PC-3 (cell line): ENCODE data around the gene IL1RN. TPM values are rescaled to one million over a fixed set of nuclear protein-coding genes. Genes with fewer than 3 reads are reported as not detected.

Experiments
- ATAC-seq: fragments of 200-7000 bp; cut with Tn5 transposase; 2 replicates; pipeline ENCODE4 v1.9.1; 2020; ENCODE audit warnings: mild to moderate bottlenecking, moderate library complexity
- BruUV-seq: library from RNA; stranded (reverse); fragments of 400-500 nt; replicated peaks from 2 replicates; lab custom pipeline; 2021; lab: Mats Ljungman, UMichigan
- CTCF ChIA-PET: fragments of 300-600 bp; sonication (Branson Sonifier 250); formaldehyde crosslinking; loops from one replicate; lab custom pipeline; 2022; ENCODE audit warnings: antibody characterized with exemption; lab: Charles Lee
- POLR2A ChIA-PET: fragments of 300-600 bp; sonication (Branson Sonifier 250); formaldehyde crosslinking; loops from one replicate; lab custom pipeline; 2022; ENCODE audit warnings: antibody characterized with exemption; ENCODE audit not compliant: unreplicated experiment; lab: Charles Lee
- DNase-seq: peaks from one replicate; pipeline ENCODE4 v3.0.0-alpha.2; 2015
- H2AFZ ChIP-seq: fragments of 300-600 bp; sonication (generic); 2 replicates; pipeline ENCODE4 v1.6.0; 2016; ENCODE audit warnings: antibody characterized with exemption, low read length
- H3F3A ChIP-seq: fragments of 300-600 bp; sonication (generic); one replicate; pipeline ENCODE4 v1.6.0; 2017; ENCODE audit warnings: antibody characterized with exemption, low read length, control low read depth, mild to moderate bottlenecking; ENCODE audit not compliant: unreplicated experiment
- H3K27ac ChIP-seq: fragments of 300-600 bp; sonication (generic); 2 replicates; pipeline ENCODE4 v1.5.1; 2016; ENCODE audit warnings: mild to moderate bottlenecking, low read length
- H3K27me3 ChIP-seq: fragments of 300-600 bp; sonication (generic); 2 replicates; pipeline ENCODE4 v1.6.1; 2016; ENCODE audit warnings: low read length, mixed read lengths
- H3K36me3 ChIP-seq: fragments of 300-600 bp; sonication (generic); 2 replicates; pipeline ENCODE4 v1.6.1; 2016; ENCODE audit warnings: low read depth, mixed run types, low read length, mixed read lengths
- H3K4me1 ChIP-seq: fragments of 300-600 bp; sonication (generic); 2 replicates; pipeline ENCODE4 v1.5.1; 2016; ENCODE audit warnings: low read length; ENCODE audit not compliant: insufficient read depth
- H3K4me2 ChIP-seq: fragments of 300-600 bp; sonication (generic); 2 replicates; pipeline ENCODE4 v1.6.0; 2016; ENCODE audit warnings: low read length
- H3K4me3 ChIP-seq: fragments of 300-600 bp; sonication (generic); 2 replicates; pipeline ENCODE4 v1.5.1; 2016; ENCODE audit warnings: mild to moderate bottlenecking, low read length, mixed read lengths
- H3K79me2 ChIP-seq: fragments of 300-600 bp; sonication (generic); 2 replicates; pipeline ENCODE4 v1.6.1; 2017; ENCODE audit warnings: low read length, mixed read lengths
- H3K9ac ChIP-seq: fragments of 300-600 bp; sonication (generic); 2 replicates; pipeline ENCODE4 v1.6.0; 2016; ENCODE audit warnings: mild to moderate bottlenecking, low read length
- H3K9me2 ChIP-seq: fragments of 300-600 bp; sonication (generic); replicated peaks from 2 replicates; pipeline ENCODE4 v1.6.1; 2016; ENCODE audit warnings: mixed run types, low read length, mixed read lengths
- H3K9me3 ChIP-seq: fragments of 300-600 bp; sonication (generic); 2 replicates; pipeline ENCODE4 v1.6.1; 2016; ENCODE audit warnings: low read length, mixed read lengths
- H4K20me1 ChIP-seq: fragments of 300-600 bp; sonication (generic); 2 replicates; pipeline ENCODE4 v1.6.1; 2016; ENCODE audit warnings: low read length, mixed read lengths
- EZH2 ChIP-seq: fragments of 300-600 bp; sonication (generic); IDR thresholded peaks from one replicate; pipeline ENCODE4 v1.6.1; 2017; ENCODE audit warnings: antibody characterized with exemption, mild to moderate bottlenecking, low read length; ENCODE audit not compliant: unreplicated experiment
- EZH2phosphoT487 ChIP-seq: fragments of 300-600 bp; sonication (generic); IDR thresholded peaks from 2 replicates; pipeline ENCODE4 v1.6.1; 2018; ENCODE audit warnings: mild to moderate bottlenecking, antibody characterized with exemption, low read length, borderline replicate concordance
- intact Hi-C: fragments of 100-400 bp; cut with micrococcal nuclease; formaldehyde crosslinking; loops from 2 replicates; pipeline ENCODE4 v1.9.0; 2023
- total RNA-seq: library from RNA; depleted of rRNA; stranded (reverse); fragments of >200 nt; gene quantifications from 2 replicates; pipeline ENCODE4 v1.2.3, GENCODE V29; 2014
- TF ChIP-seq, protein P1 (sequence below): fragments of 300-600 bp; sonication (generic); conservative IDR thresholded peaks from 2 replicates; pipeline ENCODE4 v1.5.1; 2017; ENCODE audit warnings: antibody characterized with exemption, low read depth, mild to moderate bottlenecking, low read length

IL1RN gene
- total RNA-seq, 1 experiment from 2014 or later, result 1.3 TPM

GRCh38 chr2:113169002-113169530, 41.7 kb downstream of the IL1RN start:
- TF ChIP-seq EZH2 (no peak), EZH2phosphoT487 (no peak)
- TF ChIP-seq, protein P1, sequence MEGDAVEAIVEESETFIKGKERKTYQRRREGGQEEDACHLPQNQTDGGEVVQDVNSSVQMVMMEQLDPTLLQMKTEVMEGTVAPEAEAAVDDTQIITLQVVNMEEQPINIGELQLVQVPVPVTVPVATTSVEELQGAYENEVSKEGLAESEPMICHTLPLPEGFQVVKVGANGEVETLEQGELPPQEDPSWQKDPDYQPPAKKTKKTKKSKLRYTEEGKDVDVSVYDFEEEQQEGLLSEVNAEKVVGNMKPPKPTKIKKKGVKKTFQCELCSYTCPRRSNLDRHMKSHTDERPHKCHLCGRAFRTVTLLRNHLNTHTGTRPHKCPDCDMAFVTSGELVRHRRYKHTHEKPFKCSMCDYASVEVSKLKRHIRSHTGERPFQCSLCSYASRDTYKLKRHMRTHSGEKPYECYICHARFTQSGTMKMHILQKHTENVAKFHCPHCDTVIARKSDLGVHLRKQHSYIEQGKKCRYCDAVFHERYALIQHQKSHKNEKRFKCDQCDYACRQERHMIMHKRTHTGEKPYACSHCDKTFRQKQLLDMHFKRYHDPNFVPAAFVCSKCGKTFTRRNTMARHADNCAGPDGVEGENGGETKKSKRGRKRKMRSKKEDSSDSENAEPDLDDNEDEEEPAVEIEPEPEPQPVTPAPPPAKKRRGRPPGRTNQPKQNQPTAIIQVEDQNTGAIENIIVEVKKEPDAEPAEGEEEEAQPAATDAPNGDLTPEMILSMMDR, result no peak
- H3K27me3 ChIP-seq, result no peaks in the 10 kb centered on the region
- POLR2A ChIA-PET, result no interaction called here

DNA sequence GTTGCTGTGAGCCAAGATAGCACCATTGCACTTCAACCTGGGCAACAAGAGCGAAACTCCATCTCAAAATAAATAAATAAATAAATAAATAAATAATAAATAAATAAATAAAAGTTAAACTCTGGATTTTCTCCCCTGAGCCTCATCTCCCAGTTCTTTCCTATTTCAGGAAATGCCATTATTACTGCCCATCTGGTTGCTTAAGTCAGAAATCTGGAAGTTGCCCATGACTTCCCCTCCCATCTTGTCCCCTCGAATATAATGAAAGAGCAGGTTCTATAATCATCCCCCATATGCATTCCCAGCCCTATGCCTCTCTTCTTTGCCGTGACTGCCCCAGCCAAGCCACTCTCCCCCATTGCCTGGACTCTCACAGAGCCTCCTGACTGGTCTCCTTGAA, 42.2 kb downstream of the IL1RN start:
- no peaks in the 10 kb centered on the region for H3K9me3 ChIP-seq
- DNase-seq (no peak), ATAC-seq (no peak)
- no peak overlapping the region for H3K27ac ChIP-seq
- H4K20me1 ChIP-seq, result no peaks in the 10 kb centered on the region
- intact Hi-C loops, result no loop called here
- no peaks in the 10 kb centered on the region for H3K9me2 ChIP-seq
- no peak overlapping the region for H2AFZ ChIP-seq
- no peaks in the 10 kb centered on the region for H3K4me1 ChIP-seq
- no peaks in the 10 kb centered on the region; the same call in 1 of the 2 replicates for H3K36me3 ChIP-seq
- TF ChIP-seq EZH2phosphoT487 (no peak), EZH2 (no peak)
- TF ChIP-seq, protein P1, result no peak
- CTCF ChIA-PET, result no interaction called here
- no peaks in the 10 kb centered on the region for H3F3A ChIP-seq
- no peak overlapping the region for H3K4me2 ChIP-seq
- BruUV-seq, result no TSS peak
- no peaks in the 10 kb centered on the region for H3K27me3 ChIP-seq
- POLR2A ChIA-PET, result no interaction called here
- no peak overlapping the region for H3K9ac ChIP-seq
- H3K79me2 ChIP-seq, result peaks cover 3% of the 10 kb centered on the region; the same call in 1 of the 2 replicates
- no peak overlapping the region for H3K4me3 ChIP-seq

More at GRCh38 chr2:113169002-113169530, 41.7 kb downstream of the IL1RN start:
- Histone ChIP-seq H3K36me3 (no peaks in the 10 kb centered on the region; the same call in 1 of the 2 replicates), H3K9ac (no peak overlapping the region), H3K4me2 (no peak overlapping the region), H3K27ac (no peak overlapping the region), H3K4me1 (no peaks in the 10 kb centered on the region), H2AFZ (no peak overlapping the region), H3K9me2 (no peaks in the 10 kb centered on the region), H3K4me3 (no peak overlapping the region), H3K79me2 (peaks cover 8% of the 10 kb centered on the region), H3F3A (no peaks in the 10 kb centered on the region), H4K20me1 (no peaks in the 10 kb centered on the region), H3K9me3 (no peaks in the 10 kb centered on the region)
- BruUV-seq, result no TSS peak
- ATAC-seq, result no peak
- CTCF ChIA-PET, result no interaction called here
- no peak for DNase-seq
- intact Hi-C loops, result no loop called here

GRCh38 chr2:113171334-113172075, 44.1 kb downstream of the IL1RN start:
- TF ChIP-seq EZH2phosphoT487 (no peak), EZH2 (no peak)
- TF ChIP-seq, protein P1, result no peak
- H3F3A ChIP-seq, result no peaks in the 10 kb centered on the region
- no peak for ATAC-seq

More at GRCh38 chr2:113171334-113172075, 44.1 kb downstream of the IL1RN start:
- CTCF ChIA-PET, result interaction anchor here (0.5 kb wide), 1 partner anchor 33 kb away, joined by 4 read pairs; no protein-coding TSS in a partner anchor
- Histone ChIP-seq H3K4me3 (no peak overlapping the region), H2AFZ (no peak overlapping the region), H3K27ac (no peak overlapping the region), H3K9ac (no peak overlapping the region), H4K20me1 (no peaks in the 10 kb centered on the region), H3K4me2 (no peak overlapping the region), H3K4me1 (no peaks in the 10 kb centered on the region), H3K9me2 (no peaks in the 10 kb centered on the region), H3K79me2 (no peaks in the 10 kb centered on the region), H3K9me3 (no peaks in the 10 kb centered on the region), H3K36me3 (no peaks in the 10 kb centered on the region; the same call in 1 of the 2 replicates), H3K27me3 (no peaks in the 10 kb centered on the region)
- BruUV-seq, result no TSS peak
- POLR2A ChIA-PET, result no interaction called here
- DNase-seq, result no peak
- intact Hi-C loops, result no loop called here
